GM18526 (cell line): ENCODE results near the gene C11orf91.

ENCODE experiments used
- POLR2A ChIP-seq: IDR thresholded peaks from 3 replicates; pipeline ENCODE4 v1.6.1; 2011; ENCODE audit not compliant: insufficient read length; ENCODE audit errors: extremely low read depth

Gene C11orf91

GRCh38 chr11:33723238-33723881, 22.7 kb upstream of the C11orf91 start:
- no peak for TF ChIP-seq POLR2A

GRCh38 chr11:33722590-33723234, 22.1 kb upstream of the C11orf91 start:
- TF ChIP-seq POLR2A, result no peak

- no peak for TF ChIP-seq POLR2A
These were observed 21.4 kb upstream of the C11orf91 start for GRCh38 chr11:33721984-33722383.

GRCh38 chr11:33721426-33721825, 20.8 kb upstream of the C11orf91 start:
- no peak for TF ChIP-seq POLR2A

- TF ChIP-seq POLR2A, result no peak
These were observed 19.0 kb upstream of the C11orf91 start for GRCh38 chr11:33719587-33719986.

- TF ChIP-seq POLR2A, result no peak
These were observed 17.8 kb upstream of the C11orf91 start for GRCh38 chr11:33718440-33718839.

- no peak for TF ChIP-seq POLR2A
These were observed 15.6 kb upstream of the C11orf91 start for GRCh38 chr11:33716243-33716642.

GRCh38 chr11:33713856-33714398, 13.3 kb upstream of the C11orf91 start:
- TF ChIP-seq POLR2A, result no peak

- TF ChIP-seq POLR2A, result no peak
These were observed 12.7 kb upstream of the C11orf91 start for GRCh38 chr11:33713151-33713855.

- TF ChIP-seq POLR2A, result no peak
These were observed 11.8 kb upstream of the C11orf91 start for GRCh38 chr11:33712436-33712835.

GRCh38 chr11:33709466-33709865, 8.8 kb upstream of the C11orf91 start:
- no peak for TF ChIP-seq POLR2A

- no peak for TF ChIP-seq POLR2A
These were observed 8.4 kb upstream of the C11orf91 start for GRCh38 chr11:33708985-33709384.

- no peak for TF ChIP-seq POLR2A
These were observed 6.3 kb upstream of the C11orf91 start for GRCh38 chr11:33706966-33707365.

GRCh38 chr11:33706546-33706945, 5.9 kb upstream of the C11orf91 start:
- TF ChIP-seq POLR2A, result no peak

- TF ChIP-seq POLR2A, result no peak
These were observed 3.8 kb upstream of the C11orf91 start for GRCh38 chr11:33704240-33705002.
